ENCODE results near the gene TCF15. TPM values are rescaled to one million over a fixed set of nuclear protein-coding genes. Genes with fewer than 3 reads are reported as not detected.

The TCF15 gene
- total RNA-seq, 4 donors from 2014 or later = 0.59 TPM; not detected in 3

- Histone ChIP-seq H3K4me3 (replicated peaks in 1 of 3) (no peak overlapping the region), H3K36me3 (no peaks in the 10 kb centered on the region), H3K4me1 (no peaks in the 10 kb centered on the region), H3K27ac (no peak overlapping the region), H3K27me3 (no peaks in the 10 kb centered on the region), H3K9me3 (no peaks in the 10 kb centered on the region)
- WGBS, 2 donors = 81 to 82% methylated on average over 8 of the region's 8 CpGs
- DNase-seq = no peak
- no peak for TF ChIP-seq POLR2A (IDR thresholded peaks at IDR 0.05)
- TF ChIP-seq, protein P1, sequence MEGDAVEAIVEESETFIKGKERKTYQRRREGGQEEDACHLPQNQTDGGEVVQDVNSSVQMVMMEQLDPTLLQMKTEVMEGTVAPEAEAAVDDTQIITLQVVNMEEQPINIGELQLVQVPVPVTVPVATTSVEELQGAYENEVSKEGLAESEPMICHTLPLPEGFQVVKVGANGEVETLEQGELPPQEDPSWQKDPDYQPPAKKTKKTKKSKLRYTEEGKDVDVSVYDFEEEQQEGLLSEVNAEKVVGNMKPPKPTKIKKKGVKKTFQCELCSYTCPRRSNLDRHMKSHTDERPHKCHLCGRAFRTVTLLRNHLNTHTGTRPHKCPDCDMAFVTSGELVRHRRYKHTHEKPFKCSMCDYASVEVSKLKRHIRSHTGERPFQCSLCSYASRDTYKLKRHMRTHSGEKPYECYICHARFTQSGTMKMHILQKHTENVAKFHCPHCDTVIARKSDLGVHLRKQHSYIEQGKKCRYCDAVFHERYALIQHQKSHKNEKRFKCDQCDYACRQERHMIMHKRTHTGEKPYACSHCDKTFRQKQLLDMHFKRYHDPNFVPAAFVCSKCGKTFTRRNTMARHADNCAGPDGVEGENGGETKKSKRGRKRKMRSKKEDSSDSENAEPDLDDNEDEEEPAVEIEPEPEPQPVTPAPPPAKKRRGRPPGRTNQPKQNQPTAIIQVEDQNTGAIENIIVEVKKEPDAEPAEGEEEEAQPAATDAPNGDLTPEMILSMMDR (IDR thresholded peaks at IDR 0.05) = no peak
- intact Hi-C loops (cut with DNase I) = no loop called here
These were observed 6.9 kb downstream of the TCF15 start for GRCh38 chr20:603116-603640.

DNA sequence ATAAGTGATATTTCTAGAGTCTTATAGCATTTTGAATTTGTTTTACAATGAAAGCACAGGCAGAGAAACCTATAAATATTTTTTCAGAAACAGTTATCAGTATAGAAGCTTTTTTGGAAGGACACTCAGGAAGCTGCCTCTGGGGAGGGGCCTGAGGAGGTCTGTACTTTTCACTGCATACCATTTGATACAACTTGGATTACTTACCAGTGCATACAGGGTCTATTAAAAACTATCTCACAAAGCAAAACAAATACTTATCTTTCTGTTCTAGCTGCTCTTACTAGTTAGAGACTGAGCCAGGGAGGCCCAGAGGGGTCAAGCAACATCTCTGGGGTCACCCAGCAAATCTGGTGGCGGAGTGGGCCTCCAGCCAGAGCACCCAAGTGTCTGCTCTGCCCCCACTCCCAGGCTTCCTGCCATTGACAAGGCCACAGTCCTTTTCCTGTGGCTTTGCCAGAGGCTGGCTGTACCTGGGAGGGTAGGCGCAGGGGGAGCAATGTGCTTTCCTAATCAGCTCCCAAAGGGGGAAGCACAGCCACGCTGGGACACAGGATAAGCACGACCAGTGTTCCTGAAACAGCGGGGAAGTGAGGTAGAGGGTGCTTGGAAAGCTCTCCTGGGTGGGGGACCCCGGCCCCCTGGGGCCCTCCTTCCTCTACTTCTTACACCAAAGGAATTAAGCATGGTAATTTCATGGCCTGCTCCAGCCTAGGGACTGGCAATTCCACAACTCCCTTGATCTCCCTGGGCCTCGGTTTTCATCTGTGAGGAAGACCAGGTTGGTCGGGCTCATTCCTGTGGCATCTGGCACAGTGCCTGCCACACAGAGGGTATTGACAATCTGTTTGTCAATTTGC is 7.8 kb downstream of the TCF15 start:
- H3K9me3 ChIP-seq = no peaks in the 10 kb centered on the region
- H3K27me3 ChIP-seq = no peaks in the 10 kb centered on the region
- WGBS, 2 donors = 54 to 69% methylated on average over 8 of the region's 8 CpGs
- H3K36me3 ChIP-seq = no peaks in the 10 kb centered on the region
- no peaks in the 10 kb centered on the region for H3K4me1 ChIP-seq
- H3K27ac ChIP-seq = no peak overlapping the region
- H3K4me3 ChIP-seq (replicated peaks in 1 of 3) = no peak overlapping the region
- intact Hi-C loops (cut with DNase I) = no loop called here
- DNase-seq = peak in 1 of 2 donors; percentile 7
- TF ChIP-seq POLR2A (IDR thresholded peaks at IDR 0.05) = no peak
- TF ChIP-seq, protein P1 (IDR thresholded peaks at IDR 0.05) = no peak

- no peak for DNase-seq
- no peaks in the 10 kb centered on the region for H3K9me3 ChIP-seq
- no peaks in the 10 kb centered on the region for H3K4me1 ChIP-seq
- intact Hi-C loops (cut with DNase I) = no loop called here
- H3K27me3 ChIP-seq = no peaks in the 10 kb centered on the region
- no peak for TF ChIP-seq POLR2A (IDR thresholded peaks at IDR 0.05)
- TF ChIP-seq, protein P1 (IDR thresholded peaks at IDR 0.05) = no peak
- H3K36me3 ChIP-seq = no peaks in the 10 kb centered on the region
- H3K27ac ChIP-seq = no peak overlapping the region
- no peak overlapping the region for H3K4me3 ChIP-seq (replicated peaks in 1 of 3)
- WGBS, 2 donors = 87 to 97% methylated on average over 4 to 6 of the region's 6 CpGs
These were observed 9.4 kb downstream of the TCF15 start for GRCh38 chr20:600736-601135.

DNA sequence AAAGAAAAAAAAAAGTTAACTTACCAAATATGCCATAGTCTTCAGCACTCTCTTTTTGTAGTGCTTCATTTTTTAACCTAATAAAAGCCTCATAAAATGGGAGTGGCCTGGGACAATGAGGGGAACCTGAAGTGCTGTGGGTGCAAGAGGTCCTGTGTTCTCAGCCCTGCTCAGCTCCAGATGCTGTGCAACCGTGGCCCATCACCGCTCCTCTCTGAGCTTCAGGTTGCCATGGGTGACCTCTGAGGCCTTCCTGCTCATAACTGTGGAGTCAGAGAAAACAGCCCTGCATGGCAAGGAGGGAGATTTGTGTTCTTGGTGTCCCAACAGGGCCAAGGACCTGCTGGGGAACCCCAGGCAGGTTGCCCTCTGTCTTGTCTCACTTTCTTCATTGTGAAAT is 10.0 kb downstream of the TCF15 start:
- 92 to 100% methylated on average over 2 of the region's 2 CpGs for WGBS, 2 donors
- DNase-seq = no peak
- intact Hi-C loops (cut with DNase I) = no loop called here
- TF ChIP-seq POLR2A (IDR thresholded peaks at IDR 0.05) = no peak
- TF ChIP-seq, protein P1 (IDR thresholded peaks at IDR 0.05) = no peak
- Histone ChIP-seq H3K4me3 (replicated peaks in 1 of 3) (no peak overlapping the region), H3K36me3 (no peaks in the 10 kb centered on the region), H3K27me3 (no peaks in the 10 kb centered on the region), H3K9me3 (no peaks in the 10 kb centered on the region), H3K27ac (no peak overlapping the region), H3K4me1 (no peaks in the 10 kb centered on the region)
